HG02588 (cell line): Measurements from ENCODE around the gene PAF1.

Experiments
- ATAC-seq: cut with Tn5 transposase; IDR thresholded peaks from one replicate; pipeline ENCODE4 v1.9.1; 2021; ENCODE audit warnings: mild to moderate bottlenecking, moderate library complexity; ENCODE audit not compliant: unreplicated experiment

Gene PAF1

DNA sequence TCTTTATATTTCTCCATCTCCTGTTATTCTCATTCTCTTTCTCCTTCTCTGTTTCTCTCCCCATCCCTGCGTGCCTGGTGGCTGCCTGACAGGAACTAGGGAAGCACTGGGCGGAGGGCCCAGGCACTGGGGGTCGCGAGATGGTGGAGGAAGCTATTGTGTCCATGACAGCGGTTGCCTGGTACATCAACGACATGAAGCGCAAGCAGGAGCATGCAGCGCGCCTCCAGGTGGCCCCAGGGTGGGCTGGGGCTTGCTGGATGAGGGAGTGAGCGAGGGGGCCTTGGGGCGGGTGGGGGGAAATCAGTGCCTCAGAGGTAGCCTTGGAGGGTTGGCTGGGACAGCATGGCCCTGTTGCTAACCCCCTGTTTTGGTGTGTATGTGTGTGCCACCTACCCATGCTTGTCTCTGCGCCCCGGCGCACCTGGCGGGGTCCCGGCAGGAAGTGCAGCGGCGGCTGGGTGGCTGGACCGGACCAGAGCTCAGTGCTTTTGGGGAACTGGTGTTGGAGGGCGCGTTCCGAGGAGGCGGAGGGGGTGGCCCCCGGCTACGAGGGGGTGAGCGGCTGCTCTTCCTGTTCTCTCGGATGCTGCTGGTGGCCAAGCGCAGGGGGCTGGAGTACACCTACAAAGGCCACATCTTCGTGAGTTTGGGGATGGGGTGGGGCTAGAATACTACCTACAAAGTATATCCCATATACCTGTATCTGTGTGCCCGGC, 26.7 kb upstream of the PAF1 start:
- ATAC-seq, result no peak

GRCh38 chr19:39416152-39417120, 25.5 kb upstream of the PAF1 start:
- no peak for ATAC-seq

DNA sequence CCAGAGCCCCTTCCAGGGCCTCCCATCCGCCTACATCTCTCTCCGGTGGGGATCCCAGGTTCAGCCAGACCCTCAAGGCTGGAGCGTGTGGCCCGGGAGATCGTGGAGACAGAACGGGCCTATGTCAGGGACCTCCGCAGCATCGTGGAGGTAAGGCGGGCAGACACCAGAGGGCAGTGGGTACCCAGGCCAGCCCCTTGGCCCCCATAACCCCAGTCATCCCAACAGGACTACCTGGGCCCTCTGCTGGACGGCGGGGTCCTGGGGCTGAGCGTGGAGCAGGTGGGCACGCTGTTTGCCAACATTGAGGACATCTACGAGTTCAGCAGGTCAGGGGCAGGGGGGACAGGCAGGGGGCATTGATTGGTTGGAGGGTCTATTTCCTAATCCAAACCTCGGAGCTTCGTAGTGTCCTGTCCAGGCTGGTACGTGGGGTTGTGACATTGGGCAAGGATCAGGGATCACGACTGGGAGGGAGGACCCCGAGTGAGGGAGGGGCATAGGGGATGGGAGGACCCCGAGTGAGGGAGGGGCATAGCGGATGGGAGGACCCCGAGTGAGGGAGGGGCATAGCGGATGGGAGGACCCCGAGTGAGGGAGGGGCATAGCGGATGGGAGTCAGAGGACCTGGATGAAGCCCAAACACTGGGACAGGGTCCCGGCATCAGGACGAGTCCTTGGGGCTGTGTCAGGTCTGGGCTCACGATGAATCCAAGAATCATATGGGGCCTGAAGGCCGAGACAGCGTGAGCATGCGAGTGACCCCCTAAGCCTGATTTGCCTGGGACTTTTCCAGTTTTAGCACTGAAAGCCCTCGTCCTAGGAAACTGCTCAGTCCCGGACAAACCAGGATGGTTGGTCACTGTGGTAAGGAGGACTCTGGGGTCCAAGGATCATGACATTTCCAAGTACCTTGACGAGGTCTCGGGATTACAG, 24.5 kb upstream of the PAF1 start:
- no peak for ATAC-seq

- ATAC-seq, result no peak
Observed at GRCh38 chr19:39413911-39414608, 23.2 kb upstream of the PAF1 start.

GRCh38 chr19:39413272-39413910, 22.5 kb upstream of the PAF1 start:
- no peak for ATAC-seq

GRCh38 chr19:39412867-39413271, 22.0 kb upstream of the PAF1 start:
- no peak for ATAC-seq

GRCh38 chr19:39412100-39412866, 21.4 kb upstream of the PAF1 start, which contains the start of gene PLEKHG2:
Gene PLEKHG2, plus strand, starts transcription at chr19:39412669. Its CDS starts 1,418 bp downstream, at chr19:39414087.
- peak; percentile 49 for ATAC-seq

DNA sequence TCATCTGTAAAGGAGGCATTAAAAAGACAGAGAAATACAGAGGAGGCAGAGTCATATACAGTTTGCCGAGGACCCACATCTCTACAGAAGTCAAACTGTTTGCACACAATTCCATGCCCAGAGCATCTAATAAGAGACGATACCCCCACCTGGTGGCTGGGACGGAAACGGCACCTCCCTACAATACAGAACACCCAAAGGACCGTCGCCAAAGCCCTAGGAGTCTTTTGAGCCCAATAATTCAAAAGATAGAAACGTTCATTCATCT, 20.9 kb upstream of the PAF1 start:
- peak; percentile 12 for ATAC-seq

- ATAC-seq, result no peak
Observed at GRCh38 chr19:39411081-39411831, 20.4 kb upstream of the PAF1 start.

- ATAC-seq, result no peak
Observed at GRCh38 chr19:39410831-39411080, 19.9 kb upstream of the PAF1 start.

DNA sequence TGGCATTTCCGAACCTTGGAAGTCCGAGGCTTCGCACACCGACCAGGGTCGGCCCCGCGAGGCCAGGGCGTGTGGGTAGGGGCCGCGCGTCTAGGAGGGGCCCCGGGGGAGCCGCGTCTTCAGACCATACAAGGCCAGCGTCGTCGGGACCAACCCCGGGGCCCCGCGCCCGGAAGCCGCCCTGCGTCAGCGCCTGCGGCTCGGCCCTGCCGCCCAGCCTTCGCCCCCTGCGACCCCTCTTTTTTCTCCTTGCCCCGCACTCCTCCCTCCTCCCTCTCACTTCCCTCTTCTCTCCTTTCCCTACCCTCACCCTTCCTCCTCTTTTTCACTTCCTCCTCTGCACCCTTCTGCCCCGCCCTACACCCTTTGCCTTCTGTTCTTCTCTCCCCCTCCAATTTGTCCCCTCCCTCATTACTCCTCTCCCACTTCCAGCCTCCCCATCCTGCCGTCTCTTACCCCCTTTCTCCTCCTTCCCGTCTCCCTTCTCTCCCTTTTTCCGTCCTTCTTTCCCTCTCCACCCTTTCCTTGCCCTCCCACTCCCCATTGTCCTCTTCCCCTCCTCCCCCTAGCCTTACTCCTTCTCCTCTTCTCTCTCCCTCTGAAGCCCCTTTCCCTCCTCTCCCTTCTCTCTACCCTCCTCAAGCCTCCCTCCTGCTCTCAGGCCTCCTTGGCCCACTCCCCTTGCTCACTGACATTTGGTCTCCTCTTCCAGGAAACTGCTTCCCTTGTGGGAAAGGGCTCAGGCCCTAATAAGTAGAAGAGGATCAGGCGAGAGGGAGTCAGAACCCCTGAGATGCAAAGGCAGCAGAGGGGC, 19.3 kb upstream of the PAF1 start:
- no peak for ATAC-seq

DNA sequence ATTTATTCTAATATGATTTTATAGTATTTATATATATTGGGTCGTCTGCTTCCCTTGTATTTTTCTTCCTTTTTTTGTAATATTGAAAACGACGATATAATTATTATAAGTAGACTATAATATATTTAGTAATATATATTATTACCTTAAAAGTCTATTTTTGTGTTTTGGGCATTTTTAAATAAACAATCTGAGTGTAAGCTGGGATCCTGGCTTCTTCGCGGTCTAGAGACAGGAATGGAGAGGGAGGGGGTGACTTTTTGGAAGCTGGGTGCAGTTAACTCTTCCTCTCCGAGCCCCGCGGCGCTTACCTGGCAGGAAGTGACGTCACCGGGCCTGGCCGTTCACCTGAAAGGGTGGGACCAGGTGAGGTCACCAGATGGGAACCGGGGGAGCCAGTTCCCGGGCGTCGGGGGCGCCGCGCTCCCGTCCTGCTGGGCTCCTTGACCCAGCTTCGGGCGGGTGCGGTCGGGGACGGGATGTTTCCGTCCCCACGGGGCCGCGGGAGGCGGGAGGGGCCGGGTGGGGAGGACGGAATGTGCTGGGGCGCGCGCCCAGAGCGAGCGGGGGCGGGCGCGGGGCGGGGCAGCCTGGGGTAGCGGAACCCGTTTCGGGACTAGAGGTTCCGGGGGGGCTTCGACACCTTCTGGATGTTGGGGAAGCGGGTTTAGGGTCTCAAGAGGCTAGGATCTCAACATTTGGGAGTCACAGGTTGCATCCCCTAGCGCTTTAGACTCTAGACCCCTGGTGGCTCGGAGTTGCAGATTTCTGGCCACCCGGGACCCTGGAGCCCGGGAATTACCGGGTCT, 18.5 kb upstream of the PAF1 start:
- no peak for ATAC-seq

DNA sequence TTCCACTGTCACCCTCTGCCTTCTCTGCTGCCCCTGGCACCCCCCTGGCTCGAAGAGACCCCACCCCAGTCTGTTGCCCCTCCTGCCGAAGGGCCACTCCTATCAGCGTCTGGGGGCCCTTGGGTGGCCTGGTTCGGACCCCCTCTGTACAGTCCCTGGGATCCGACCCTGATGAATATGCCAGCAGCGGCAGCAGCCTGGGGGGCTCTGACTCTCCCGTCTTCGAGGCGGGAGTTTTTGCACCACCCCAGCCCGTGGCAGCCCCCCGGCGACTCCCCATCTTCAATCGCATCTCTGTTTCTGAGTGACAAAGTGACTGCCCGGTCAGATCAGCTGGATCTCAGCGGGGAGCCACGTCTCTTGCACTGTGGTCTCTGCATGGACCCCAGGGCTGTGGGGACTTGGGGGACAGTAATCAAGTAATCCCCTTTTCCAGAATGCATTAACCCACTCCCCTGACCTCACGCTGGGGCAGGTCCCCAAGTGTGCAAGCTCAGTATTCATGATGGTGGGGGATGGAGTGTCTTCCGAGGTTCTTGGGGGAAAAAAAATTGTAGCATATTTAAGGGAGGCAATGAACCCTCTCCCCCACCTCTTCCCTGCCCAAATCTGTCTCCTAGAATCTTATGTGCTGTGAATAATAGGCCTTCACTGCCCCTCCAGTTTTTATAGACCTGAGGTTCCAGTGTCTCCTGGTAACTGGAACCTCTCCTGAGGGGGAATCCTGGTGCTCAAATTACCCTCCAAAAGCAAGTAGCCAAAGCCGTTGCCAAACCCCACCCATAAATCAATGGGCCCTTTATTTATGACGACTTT, 17.7 kb upstream of the PAF1 start:
- no peak for ATAC-seq

GRCh38 chr19:39407660-39408391, 16.9 kb upstream of the PAF1 start:
- no peak for ATAC-seq

DNA sequence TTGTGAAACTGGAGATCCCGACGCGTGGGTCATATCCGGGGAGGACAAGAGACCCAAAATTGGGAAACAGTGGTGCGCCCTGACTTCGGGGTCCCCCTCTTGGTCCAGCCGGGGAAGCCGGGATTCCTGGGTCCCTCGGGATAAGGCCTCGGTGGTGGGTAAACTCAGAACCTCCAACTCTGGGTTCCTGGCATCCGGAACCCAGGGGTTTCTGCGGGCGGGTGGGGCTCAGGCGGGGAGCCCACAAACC, 16.4 kb upstream of the PAF1 start:
- no peak for ATAC-seq
